GM19193 (cell line): ENCODE results near the gene PDE1C.

ENCODE experiments used
- POLR2A ChIP-seq: IDR thresholded peaks from 4 replicates; pipeline ENCODE4 v1.6.1; 2011; ENCODE audit not compliant: insufficient read depth, insufficient read length; ENCODE audit errors: extremely low read depth

PDE1C gene

DNA sequence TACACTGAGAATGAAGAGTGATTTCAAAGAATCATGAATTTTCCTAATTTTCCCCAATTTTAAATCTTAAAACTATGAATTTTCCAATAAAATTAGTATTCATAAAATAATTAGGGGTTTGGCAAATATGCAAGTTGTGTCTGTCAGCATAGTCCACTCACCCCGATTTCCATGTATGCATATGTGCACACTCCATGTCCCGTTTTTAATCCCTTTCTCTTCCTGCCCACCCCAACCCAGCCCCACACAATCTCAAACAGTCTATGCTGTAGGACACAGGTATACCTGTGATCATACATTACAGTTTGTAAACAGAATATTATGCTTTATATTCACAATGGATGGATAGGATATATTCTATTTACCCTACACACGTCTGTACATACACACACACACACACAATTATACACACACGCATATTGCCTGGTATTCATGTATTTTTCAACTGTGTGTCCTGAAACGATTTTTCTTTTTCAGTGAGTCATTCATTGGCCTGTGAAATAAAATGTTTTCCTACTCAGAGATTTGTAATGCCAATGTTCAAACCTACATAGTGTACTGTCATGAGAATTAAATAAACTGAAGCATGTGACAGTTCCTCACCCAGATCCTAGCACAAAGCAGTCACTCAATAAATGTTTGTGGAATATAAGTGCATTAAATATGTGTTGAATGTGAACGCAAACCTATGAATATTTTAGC is 144.3 kb downstream of the PDE1C start:
- no peak for TF ChIP-seq POLR2A

DNA sequence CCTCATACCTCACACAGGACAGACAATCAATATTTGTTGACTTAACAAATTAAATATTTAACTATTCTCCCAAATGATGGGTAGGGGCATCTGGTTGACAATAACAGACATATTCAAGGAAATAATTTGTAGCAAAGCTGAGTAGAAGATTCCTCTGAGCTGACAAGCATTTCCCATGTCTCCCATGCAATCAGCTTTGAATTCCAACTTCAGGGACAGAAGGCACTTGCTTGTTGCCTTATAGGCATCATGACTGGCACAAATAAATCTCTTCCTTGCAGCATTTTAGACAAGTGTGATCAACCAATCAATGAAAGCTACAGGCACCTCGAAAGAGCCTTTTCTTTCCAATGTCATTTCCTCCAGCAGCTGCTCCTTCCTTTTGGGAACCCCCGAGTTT is 146.0 kb downstream of the PDE1C start:
- TF ChIP-seq POLR2A: no peak

DNA sequence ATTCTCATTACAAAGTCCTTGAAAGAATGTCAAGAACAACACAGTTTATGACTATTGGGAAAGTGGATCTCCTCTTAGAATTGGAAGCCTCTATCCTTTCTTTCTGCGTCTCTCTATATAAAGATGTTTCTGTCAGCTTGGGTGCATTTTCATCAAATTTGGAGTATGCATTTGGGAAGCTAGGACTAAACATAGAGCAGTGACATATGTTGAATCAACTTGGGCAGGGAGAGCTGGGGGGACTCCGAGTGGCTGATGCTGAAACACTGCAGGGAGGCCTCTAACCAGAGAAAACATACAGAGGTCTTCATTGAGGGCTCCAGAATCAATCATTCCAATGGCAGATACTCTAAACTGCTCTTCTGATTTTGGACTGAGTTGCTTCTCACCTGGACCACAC is 147.4 kb downstream of the PDE1C start:
- TF ChIP-seq POLR2A: no peak

GRCh38 chr7:31921047-31921446 is 149.2 kb downstream of the PDE1C start:
- no peak for TF ChIP-seq POLR2A

- no peak for TF ChIP-seq POLR2A
These were observed 150.4 kb downstream of the PDE1C start for GRCh38 chr7:31919678-31920369.

- no peak for TF ChIP-seq POLR2A
These were observed 151.4 kb downstream of the PDE1C start for GRCh38 chr7:31918706-31919393.

DNA sequence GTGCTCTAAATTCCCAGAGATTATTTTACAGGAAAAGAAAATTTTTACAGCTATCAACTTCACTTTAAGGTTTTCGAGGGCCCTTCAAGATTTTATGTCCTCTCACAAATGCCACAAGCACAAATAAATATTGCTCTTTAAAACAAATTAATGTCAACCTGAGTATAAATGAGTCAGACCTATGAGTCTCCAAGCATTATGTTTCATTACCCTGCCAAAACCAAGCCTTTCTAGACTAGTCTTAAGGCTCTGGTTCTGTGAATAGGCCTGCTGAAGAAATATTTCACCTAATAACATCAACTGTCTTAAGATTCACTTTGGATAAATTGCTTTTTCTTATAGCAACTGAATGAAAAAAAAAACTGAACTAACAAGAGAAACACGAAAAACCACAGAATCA is 153.0 kb downstream of the PDE1C start:
- no peak for TF ChIP-seq POLR2A

DNA sequence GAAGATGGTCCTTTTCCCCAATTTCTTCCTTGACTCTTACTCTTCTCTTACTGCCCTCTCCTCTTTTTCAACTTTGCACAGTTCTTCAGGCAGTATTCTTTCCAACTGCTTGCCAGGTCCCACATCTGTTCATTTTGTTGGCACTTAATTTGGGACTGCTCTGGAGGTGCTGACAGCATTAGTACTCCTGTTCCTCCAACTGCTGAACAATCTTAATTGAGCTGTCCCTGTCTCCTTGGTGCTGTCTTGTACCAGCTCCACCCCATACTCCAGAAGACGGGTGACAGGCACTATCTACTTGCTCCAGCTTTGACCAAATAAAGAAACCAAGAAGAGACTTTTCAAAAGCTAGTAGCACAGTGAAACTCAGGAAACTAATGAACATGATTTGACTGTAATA is 160.0 kb downstream of the PDE1C start:
- no peak for TF ChIP-seq POLR2A

- TF ChIP-seq POLR2A: no peak
These were observed 163.6 kb downstream of the PDE1C start for GRCh38 chr7:31906479-31907171.

DNA sequence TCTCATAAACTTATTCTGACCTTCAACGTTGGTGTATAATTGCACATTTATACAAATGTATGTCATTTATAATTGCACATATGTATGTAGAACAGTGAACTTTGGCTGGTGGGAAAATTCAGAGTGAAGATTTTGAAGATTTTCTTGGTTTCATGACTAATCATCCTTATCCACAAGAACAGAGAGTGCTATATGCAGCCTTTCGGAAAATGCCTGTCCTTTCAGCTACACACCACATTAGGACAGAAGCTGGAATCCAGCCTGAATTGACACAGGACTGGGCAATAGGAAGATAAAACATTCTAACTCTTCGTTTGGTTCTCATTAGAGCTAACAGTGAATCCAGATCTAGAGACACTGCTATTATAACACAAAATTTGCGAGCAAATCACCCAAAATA is 166.2 kb downstream of the PDE1C start:
- TF ChIP-seq POLR2A: no peak

DNA sequence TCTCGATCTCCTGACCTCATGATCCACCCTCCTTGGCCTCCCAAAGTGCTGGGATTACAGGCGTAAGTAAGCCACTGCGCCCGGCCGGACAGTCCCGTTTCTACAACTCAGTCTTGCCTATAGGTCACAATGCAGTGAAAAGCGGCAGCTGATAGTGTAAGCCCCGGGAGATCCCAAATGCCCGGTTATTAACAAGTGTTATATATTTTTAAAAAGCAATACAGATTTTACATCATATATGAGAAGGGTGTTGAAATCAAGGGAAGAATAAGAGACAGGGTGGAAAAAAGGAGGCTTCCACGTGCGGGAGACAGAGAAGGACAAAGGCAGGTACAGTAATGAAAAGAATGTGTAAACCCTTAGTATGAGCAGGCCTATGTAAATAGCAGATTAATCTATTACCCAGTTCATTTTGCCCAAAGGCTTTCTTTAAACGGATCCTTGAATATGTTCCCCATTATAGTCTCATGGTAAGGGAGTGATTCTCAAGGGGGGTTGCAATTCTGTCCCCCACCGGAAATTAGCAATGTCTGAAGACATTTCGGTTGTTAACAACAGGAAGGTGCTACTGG is 170.8 kb downstream of the PDE1C start:
- no peak for TF ChIP-seq POLR2A

- no peak for TF ChIP-seq POLR2A
These were observed 173.3 kb downstream of the PDE1C start for GRCh38 chr7:31896925-31897324.

DNA sequence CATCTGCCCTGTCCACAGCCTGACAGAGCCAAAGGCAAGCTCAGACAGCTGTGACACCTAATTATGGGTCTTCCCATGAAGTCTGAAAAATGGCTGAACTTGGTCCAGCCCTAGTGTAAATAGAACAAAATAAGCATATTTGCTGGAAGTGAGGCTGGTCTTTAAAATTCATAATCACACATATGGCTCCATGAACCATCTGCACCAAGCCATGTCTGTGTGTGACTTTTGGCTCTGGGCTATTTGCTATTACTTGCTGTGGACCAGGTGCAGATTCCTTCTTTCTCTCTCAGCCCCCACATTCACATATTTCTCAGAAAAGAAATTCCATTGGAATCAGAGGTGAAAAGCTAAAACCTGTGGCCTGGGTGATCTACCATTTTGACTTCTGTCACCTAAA is 175.9 kb downstream of the PDE1C start:
- TF ChIP-seq POLR2A: no peak

GRCh38 chr7:31893365-31893764 is 176.8 kb downstream of the PDE1C start:
- TF ChIP-seq POLR2A: no peak
